ENCODE measurements around the gene ZKSCAN8. TPM values are rescaled to one million over a fixed set of nuclear protein-coding genes. Genes with fewer than 3 reads are reported as not detected.

ZKSCAN8 gene
- polyA plus RNA-seq, 2 of the 4 experiments (the other 2 are of a cell fraction): 8.5 to 8.9 TPM

DNA sequence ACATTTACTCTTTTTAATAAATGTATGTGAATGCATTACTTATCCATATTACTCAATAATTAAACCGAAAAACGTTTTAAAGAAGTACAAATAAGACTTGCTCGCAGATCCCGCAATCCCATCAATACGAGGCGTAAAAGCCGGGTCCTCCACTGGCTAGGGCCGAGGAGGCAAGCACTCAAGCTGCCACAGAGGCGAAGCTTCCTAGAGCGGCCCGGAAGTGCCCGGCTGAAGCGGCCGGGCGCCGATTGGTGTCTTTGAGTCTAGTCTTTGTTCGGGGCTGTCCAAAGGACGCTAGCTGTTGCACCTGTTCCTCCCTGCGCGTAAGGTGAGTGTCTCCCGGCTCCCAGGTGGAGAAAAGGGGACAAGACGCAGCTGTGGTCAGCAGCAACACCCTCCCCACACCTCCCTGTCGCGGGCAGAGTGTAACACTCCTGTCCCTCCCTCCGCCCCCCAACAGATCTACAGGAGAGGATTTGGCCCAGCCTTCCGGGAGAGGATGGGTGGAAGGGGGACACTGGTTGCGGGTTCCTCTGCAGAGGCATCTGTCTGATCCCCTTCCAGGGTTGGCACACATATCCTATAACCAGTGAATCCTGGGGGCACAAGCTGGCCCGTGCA, 17.2 kb upstream of the ZKSCAN8 start, which contains the start of gene ZSCAN16:
Gene ZSCAN16 (plus strand): TSS at position 260 of the 621 bp plus-strand sequence. CDS start 835 bp downstream, outside the sequence.
- Histone ChIP-seq H3K9me3 (no peaks in the 10 kb centered on the region), H3K4me1 (peaks cover 8% of the 10 kb centered on the region; the same call in 1 of the 3 replicates), H3K4me3 (peak within 1 kb of the TSS; percentile 55), H3K27ac (peak within 1 kb of the TSS; percentile 72 to 90), H3K4me2 (peak within 1 kb of the TSS; percentile 77)
- ChIA-PET CTCF (interaction anchor here (1.0 to 1.6 kb wide), 2 partner anchors 10 to 12 kb away, joined by 3 read pairs; no protein-coding TSS in a partner anchor), POLR2A (interaction anchor here (1.0 to 1.4 kb wide), 4 partner anchors 12 to 259 kb away, joined by 3 to 19 read pairs (median 7); partner anchors contain the start of gene ZKSCAN8)
- DNase-seq (ENCODE audit: low read depth in 1 of 2, low spot score in 1 of 2) (peak; percentile 67 to 86), ATAC-seq (peak; percentile 99 to 100), FAIRE-seq (no peak)
- TF ChIP-seq CBX2 (IDR thresholded peaks at IDR 0.05; ENCODE audit: borderline replicate concordance, low read depth) (no peak), CBX8 (IDR thresholded peaks at IDR 0.05) (no peak), RARB (CRISPR knock-in tag; IDR thresholded peaks at IDR 0.05) (no peak), GATA3 (IDR thresholded peaks at IDR 0.05; ENCODE audit: borderline replicate concordance) (no peak), EHMT2 (IDR thresholded peaks at IDR 0.05; ENCODE audit: low read depth) (no peak), TFCP2L1 (CRISPR knock-in tag; IDR thresholded peaks at IDR 0.05) (no peak), E2F6 (IDR thresholded peaks at IDR 0.05; ENCODE audit: borderline replicate concordance, low read depth) (no peak), CHD2 (IDR thresholded peaks at IDR 0.05; ENCODE audit: low read length, partially characterized antibody) (no peak), SMC3 (IDR thresholded peaks at IDR 0.05) (no peak), HES2 (IDR thresholded peaks at IDR 0.05) (no peak), POLR2A (IDR thresholded peaks at IDR 0.05; ENCODE audit: low read length) (0 out of 2 replicates have a peak, but pooled peaks have one; percentile 41), MAX (IDR thresholded peaks at IDR 0.05) (0 out of 2 replicates have a peak, but pooled peaks have one; percentile 12), JUN (IDR thresholded peaks at IDR 0.05) (peak; percentile 65 to 74), MAZ (IDR thresholded peaks at IDR 0.05; ENCODE audit: borderline replicate concordance, low read depth, low read length) (no peak), TP53 (CRISPR knock-in tag; IDR thresholded peaks at IDR 0.05) (no peak), HOXB13 (CRISPR knock-in tag; IDR thresholded peaks at IDR 0.05; ENCODE audit: low read depth) (no peak), CEBPB (IDR thresholded peaks at IDR 0.05) (no peak), KDM5A (IDR thresholded peaks at IDR 0.05) (no peak), PHF8 (IDR thresholded peaks at IDR 0.05; ENCODE audit: borderline replicate concordance, low read depth) (no peak; the same call in 1 of the 2 replicates), HDAC2 (IDR thresholded peaks at IDR 0.05) (no peak), KDM1A (IDR thresholded peaks at IDR 0.05; ENCODE audit: low read depth) (no peak)
- TF ChIP-seq, protein P1, sequence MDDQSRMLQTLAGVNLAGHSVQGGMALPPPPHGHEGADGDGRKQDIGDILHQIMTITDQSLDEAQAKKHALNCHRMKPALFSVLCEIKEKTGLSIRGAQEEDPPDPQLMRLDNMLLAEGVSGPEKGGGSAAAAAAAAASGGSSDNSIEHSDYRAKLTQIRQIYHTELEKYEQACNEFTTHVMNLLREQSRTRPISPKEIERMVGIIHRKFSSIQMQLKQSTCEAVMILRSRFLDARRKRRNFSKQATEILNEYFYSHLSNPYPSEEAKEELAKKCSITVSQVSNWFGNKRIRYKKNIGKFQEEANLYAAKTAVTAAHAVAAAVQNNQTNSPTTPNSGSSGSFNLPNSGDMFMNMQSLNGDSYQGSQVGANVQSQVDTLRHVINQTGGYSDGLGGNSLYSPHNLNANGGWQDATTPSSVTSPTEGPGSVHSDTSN (IDR thresholded peaks at IDR 0.05): peak; percentile 36; the same call in 1 of the 2 replicates
- TF ChIP-seq, protein P2, sequence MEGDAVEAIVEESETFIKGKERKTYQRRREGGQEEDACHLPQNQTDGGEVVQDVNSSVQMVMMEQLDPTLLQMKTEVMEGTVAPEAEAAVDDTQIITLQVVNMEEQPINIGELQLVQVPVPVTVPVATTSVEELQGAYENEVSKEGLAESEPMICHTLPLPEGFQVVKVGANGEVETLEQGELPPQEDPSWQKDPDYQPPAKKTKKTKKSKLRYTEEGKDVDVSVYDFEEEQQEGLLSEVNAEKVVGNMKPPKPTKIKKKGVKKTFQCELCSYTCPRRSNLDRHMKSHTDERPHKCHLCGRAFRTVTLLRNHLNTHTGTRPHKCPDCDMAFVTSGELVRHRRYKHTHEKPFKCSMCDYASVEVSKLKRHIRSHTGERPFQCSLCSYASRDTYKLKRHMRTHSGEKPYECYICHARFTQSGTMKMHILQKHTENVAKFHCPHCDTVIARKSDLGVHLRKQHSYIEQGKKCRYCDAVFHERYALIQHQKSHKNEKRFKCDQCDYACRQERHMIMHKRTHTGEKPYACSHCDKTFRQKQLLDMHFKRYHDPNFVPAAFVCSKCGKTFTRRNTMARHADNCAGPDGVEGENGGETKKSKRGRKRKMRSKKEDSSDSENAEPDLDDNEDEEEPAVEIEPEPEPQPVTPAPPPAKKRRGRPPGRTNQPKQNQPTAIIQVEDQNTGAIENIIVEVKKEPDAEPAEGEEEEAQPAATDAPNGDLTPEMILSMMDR (IDR thresholded peaks at IDR 0.05): no peak
- TF ChIP-seq, protein P3, sequence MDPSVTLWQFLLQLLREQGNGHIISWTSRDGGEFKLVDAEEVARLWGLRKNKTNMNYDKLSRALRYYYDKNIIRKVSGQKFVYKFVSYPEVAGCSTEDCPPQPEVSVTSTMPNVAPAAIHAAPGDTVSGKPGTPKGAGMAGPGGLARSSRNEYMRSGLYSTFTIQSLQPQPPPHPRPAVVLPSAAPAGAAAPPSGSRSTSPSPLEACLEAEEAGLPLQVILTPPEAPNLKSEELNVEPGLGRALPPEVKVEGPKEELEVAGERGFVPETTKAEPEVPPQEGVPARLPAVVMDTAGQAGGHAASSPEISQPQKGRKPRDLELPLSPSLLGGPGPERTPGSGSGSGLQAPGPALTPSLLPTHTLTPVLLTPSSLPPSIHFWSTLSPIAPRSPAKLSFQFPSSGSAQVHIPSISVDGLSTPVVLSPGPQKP (IDR thresholded peaks at IDR 0.05; ENCODE audit: low read depth, low read length): no peak
- TF ChIP-seq, protein P4, sequence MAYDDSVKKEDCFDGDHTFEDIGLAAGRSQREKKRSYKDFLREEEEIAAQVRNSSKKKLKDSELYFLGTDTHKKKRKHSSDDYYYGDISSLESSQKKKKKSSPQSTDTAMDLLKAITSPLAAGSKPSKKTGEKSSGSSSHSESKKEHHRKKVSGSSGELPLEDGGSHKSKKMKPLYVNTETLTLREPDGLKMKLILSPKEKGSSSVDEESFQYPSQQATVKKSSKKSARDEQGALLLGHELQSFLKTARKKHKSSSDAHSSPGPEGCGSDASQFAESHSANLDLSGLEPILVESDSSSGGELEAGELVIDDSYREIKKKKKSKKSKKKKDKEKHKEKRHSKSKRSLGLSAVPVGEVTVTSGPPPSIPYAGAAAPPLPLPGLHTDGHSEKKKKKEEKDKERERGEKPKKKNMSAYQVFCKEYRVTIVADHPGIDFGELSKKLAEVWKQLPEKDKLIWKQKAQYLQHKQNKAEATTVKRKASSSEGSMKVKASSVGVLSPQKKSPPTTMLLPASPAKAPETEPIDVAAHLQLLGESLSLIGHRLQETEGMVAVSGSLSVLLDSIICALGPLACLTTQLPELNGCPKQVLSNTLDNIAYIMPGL (CRISPR knock-in tag; IDR thresholded peaks at IDR 0.05; ENCODE audit: borderline replicate concordance): no peak
- TF ChIP-seq, protein P5, sequence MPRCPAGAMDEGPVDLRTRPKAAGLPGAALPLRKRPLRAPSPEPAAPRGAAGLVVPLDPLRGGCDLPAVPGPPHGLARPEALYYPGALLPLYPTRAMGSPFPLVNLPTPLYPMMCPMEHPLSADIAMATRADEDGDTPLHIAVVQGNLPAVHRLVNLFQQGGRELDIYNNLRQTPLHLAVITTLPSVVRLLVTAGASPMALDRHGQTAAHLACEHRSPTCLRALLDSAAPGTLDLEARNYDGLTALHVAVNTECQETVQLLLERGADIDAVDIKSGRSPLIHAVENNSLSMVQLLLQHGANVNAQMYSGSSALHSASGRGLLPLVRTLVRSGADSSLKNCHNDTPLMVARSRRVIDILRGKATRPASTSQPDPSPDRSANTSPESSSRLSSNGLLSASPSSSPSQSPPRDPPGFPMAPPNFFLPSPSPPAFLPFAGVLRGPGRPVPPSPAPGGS (IDR thresholded peaks at IDR 0.05): 0 out of 3 replicates have a peak, but pooled peaks have one; percentile 47
- WGBS (ENCODE audit: missing lambda C conversion rate): under 1% methylated on average over 11 of the region's 28 CpGs

Data from A549 (cell line).